HPDE6-E6E7 (cell line): ENCODE measurements around the gene PHYH.
"Not testable (repeated sequence)": the region's sequence is repeated elsewhere in the genome, so short reads cannot be mapped to it uniquely, and the experiment has no call there.

Experiments
- DNase-seq: peaks from one replicate; pipeline ENCODE4 v3.0.0; 2011; ENCODE audit warnings: missing footprints; ENCODE audit errors: extremely low spot score

Gene PHYH

DNA sequence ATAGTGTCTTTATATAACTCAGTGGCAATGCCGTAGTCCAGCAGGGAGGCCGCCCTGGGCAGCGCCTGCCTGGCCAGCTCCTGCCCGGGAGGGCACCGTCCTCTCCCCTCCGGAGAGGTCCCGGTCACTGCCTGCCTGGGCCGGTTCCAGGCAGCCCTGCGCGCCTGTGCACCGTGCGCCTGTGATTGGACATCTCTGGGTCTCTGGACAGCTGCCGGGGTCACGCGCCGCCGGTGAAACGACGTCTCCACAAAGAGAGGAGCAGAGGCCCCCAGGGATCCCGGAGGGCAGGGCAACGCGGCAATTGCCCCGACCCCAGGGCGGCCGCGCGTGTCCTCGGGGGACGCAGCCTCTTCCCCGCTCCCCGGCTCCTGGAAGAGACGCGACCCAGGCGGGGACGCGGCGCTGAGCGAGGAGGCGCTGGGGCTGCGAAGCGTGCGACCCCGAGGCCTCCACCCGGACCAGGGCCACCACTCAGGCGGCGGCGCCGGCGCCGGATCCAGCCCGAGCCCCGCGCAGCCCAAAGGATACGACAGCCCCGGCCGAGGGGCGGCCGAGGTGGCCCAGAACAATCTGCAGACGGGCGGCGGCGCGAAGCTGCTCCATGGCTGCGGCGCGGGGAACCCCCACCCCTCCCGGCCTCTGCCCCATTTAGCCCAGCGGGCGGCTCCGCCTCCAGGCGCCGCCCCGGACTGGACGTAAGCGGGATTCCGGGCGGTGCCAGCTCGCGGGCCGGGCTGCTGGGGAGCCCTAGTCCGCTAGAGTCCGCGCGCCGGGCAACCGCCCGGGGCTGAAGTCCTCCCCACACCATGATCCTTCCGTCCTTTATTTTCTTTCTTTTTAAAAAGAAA lies at the start of gene PHYH:
TSS of gene PHYH (minus strand) at position 628 of the 851 bp plus-strand sequence. CDS start at position 606, 22 bp downstream.
- DNase-seq = peak; percentile 50

GRCh38 chr10:13348216-13349017 lies 48.6 kb upstream of the PHYH start, which contains the start of gene SEPHS1:
Gene SEPHS1 (minus strand): TSS chr10:13348293. CDS start chr10:13344950, 3,343 bp downstream.
- no peak for DNase-seq

DNA sequence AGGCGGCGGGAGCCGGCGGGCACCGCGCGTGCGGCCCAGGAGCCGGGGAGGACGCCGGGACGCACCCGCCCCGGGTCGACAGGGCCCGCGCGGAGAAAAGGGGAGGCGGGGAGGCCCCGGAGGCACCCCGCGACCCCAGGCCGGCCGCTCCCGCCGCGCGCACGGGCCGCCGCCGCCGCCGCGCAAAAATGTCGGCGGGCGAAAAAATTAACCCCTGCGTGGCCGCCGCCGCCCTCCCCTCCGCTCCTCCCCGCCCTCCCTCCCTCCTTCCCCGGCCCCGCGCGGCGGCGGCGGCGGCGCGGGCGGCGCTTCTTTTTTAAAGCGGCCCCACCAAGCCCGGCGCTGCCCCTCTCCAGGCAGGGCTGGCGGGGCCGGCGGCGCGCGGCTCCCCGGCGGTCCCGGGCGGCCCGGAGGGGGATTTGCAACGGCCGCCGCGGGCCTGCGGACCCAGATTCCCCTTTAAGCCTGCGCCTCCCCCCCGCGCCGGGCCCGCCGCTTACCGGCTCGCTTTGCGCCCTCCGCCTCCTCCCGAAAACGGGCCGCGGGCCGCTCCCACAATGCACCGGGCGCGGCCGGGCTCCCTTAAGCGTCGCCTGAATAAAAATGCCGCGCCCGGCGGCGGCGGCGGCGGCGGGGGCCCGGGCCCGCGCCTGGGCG lies 47.8 kb upstream of the PHYH start:
- no peak for DNase-seq

DNA sequence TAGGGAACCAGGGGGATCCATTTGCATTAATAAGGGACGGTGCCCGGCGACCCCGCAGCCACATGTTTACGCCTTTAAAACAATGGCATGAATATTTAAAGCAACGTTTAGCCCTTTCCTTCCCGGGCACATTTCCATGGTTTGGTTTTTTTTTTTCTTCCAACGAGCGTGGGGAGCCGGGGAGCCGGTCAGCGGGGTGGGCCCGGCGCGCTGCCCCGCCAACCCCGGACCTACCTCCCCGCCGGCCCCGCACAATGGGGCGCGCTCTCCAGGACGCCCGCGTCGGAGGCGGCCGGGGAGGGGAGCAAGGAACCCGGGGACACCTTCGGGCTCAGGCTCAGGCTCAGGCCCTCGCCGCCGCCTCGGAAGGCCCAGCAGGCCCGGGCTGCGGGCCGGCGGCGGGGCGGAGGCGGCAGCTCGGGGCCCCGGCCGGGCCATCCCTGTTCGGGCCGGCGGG lies 47.2 kb upstream of the PHYH start:
- no peak for DNase-seq

- no peak for DNase-seq
Observed at GRCh38 chr10:13346283-13347042, 46.6 kb upstream of the PHYH start.

DNA sequence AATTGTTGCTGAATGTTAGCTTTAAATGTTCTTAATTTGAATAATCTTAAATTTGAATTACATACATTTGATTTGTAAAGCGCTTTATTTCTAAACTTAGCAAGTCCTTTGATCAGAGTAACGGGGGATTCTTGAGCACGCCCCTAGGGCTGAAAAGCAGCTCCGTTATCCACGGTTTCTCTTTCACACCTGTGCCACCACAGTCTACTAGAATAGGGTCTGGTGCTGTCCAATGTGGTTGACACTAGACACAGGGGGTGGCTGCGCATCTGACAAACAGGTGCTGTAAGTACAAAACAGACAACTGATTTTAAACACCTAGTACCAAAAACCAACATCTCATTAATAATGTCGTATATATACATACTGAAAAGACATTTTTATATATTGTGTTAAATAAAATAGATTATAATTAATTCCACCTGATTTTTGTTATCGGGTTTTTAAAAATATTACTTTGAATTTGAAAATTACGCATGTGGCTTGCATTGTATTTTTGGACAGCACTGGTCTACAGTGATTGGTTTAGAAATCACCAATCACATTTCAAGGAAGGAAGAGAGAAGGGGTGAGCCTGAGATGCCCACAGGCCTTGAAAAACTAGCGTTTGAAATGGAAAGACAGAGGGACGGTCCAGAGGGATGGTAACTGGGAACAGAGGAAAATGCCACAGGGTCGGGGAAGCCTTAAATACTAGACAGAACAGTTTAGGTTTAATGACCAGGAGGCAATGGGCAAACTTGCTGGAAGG lies 40.9 kb upstream of the PHYH start:
- DNase-seq = no peak

DNA sequence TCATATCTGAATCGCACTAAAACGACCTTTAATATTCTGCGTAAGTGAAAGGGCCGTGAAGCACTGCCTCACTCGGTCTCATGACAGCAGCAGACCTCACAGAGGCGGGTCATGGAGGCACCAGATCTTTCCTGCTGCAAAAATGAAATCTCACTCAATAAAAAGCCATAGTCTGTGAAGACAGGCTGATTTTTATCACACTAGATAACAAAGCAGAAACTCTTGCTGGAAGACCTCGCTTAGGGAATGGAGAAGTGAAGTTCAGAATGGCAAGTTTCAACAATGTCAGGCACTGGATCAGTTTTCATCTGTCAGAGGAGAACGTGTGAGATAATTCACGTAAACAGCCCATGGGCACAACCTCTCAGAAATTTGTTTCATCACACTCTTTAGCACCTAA lies 40.2 kb upstream of the PHYH start:
- no peak for DNase-seq

- DNase-seq = no peak
Observed at GRCh38 chr10:13338390-13339110, 38.7 kb upstream of the PHYH start.

DNA sequence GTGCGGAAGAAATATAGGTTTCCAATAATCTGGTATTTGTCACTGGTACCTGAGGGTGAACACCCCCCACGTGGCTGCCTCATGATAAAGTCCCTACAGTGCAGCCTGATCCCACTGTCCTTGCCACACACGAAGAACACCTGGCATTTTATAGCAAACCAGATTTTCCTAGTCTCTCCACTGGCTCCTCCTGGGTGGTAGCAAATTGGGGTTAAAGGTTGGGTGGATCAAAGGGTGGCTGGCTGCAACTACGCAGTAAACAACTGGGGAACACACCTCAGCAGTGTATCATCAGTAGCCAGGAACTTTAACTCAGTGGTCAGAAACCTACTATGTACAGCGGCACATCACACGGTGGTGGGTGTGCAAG lies 37.9 kb upstream of the PHYH start:
- no peak for DNase-seq

- DNase-seq = no peak
Observed at GRCh38 chr10:13337128-13337826, 37.4 kb upstream of the PHYH start.

DNA sequence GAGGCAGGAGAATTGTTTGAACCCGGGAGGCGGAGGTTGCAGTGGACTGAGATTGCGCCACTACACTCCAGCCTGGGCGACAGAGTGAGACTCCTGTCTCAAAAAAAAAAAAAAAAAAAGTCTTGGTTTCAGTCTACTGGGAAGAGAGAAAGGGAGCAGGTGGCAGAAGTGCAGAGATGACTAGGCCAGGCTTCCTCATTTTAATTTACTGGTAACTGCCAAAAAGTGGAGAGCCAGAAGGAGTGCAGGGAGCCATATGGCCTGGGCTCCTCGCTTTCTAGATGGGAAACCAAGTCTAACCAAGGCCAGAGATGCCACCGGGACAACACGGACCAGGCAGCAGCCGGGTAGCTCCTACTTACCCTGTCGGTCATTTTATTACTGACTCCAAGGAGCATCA lies 36.0 kb upstream of the PHYH start:
- no peak for DNase-seq

GRCh38 chr10:13334556-13334955 lies 34.7 kb upstream of the PHYH start:
- no peak for DNase-seq

- no peak for DNase-seq
Observed at GRCh38 chr10:13331646-13332045, 31.8 kb upstream of the PHYH start.

DNA sequence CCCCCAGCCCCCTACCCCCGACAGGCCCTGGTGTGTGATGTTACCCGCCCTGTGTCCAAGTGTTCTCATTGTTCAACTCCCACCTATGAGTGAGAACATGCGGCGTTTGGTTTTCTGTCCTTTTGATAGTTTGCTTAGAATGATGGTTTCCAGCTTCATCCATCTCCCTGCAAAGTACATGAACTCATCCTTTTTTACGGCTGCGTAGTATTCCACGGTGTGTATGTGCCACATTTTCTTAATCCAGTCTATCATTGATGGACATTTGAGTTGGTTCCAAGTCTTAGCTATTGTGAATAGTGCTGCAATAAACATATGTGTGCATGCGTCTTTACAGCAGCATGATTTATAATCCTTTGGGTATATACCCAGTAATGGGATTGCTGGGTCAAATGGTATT lies 31.1 kb upstream of the PHYH start:
- DNase-seq = not testable (repeated sequence)

DNA sequence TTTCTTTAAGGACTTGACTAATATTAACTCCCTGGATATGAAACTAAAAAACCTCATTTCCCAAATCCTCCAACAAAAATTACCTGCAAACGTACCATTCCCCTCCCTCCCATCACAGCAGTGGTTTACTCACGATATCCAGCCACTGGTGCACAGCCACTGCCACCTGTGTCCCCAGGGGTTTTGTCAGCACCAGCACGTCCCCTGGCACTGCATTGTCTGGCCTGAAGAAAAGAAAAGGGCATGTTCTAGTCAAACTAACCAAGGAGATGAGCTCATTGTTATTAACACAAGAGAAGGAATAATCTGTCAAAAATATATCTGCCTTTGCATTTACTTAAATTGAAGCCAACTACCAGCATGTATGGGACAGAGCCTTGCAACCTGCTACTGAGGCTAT lies 29.7 kb upstream of the PHYH start:
- DNase-seq = no peak

DNA sequence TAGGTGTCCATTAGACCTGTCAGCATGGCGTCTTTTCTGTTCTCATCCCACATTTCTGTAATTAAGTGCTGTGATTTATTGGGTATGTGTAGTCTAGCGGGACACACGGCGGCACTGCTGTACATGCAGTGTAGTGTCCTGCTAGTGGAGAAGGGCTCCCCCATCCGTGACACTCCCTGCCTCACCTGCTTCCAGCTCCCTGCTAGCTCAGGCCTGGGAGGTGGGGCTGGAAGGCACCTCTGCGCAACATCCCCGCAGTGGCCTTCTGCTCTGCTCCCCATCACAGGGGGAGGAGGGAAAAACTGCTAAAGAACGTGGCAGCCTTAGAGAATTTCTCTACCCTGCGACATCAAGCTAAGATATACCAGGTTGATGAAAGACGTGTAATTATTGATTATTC lies 28.7 kb upstream of the PHYH start:
- DNase-seq = no peak

GRCh38 chr10:13328126-13328525 lies 28.3 kb upstream of the PHYH start:
- DNase-seq = no peak

DNA sequence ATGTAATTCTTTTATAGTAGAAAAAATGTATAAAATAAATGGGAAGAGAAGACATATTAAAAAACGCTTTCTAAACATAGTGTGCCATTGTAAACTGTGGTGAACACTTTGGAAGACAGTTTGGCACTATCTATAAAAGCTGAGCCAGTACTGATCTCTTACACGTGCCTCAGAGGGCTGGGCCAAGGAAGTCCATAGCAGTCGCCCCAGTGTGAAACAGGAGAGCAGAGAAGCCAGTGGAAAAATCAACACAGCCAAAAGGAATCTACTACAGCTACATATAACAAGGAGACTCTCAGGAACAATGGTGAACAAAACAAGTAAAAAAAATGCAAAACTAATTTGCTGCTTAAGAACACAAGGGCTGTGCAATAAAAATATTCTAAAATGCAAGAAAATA lies 27.7 kb upstream of the PHYH start:
- DNase-seq = no peak

- DNase-seq = no peak
Observed at GRCh38 chr10:13322615-13323148, 22.8 kb upstream of the PHYH start.
